HG02588 (cell line): Measurements from ENCODE around the gene RBM23.
"Not testable (repeated sequence)": the region's sequence is repeated elsewhere in the genome, so short reads cannot be mapped to it uniquely, and the experiment has no call there.

Experiments
- ATAC-seq: cut with Tn5 transposase; IDR thresholded peaks from one replicate; pipeline ENCODE4 v1.9.1; 2021; ENCODE audit warnings: mild to moderate bottlenecking, moderate library complexity; ENCODE audit not compliant: unreplicated experiment

RBM23 gene

GRCh38 chr14:22920697-22921096, 1.7 kb upstream of the RBM23 start:
- ATAC-seq = no peak

GRCh38 chr14:22919601-22919921, 612 bp upstream of the RBM23 start:
- no peak for ATAC-seq

- ATAC-seq = no peak
These were observed 2.9 kb downstream of the RBM23 start for GRCh38 chr14:22915886-22916521.

- not testable (repeated sequence) for ATAC-seq
These were observed 4.1 kb downstream of the RBM23 start for GRCh38 chr14:22914836-22915235.

GRCh38 chr14:22910916-22911315, 8.0 kb downstream of the RBM23 start:
- ATAC-seq = no peak

- no peak for ATAC-seq
These were observed 10.3 kb downstream of the RBM23 start for GRCh38 chr14:22908601-22909000.

- no peak for ATAC-seq
These were observed 11.5 kb downstream of the RBM23 start for GRCh38 chr14:22907429-22907828.

- ATAC-seq = no peak
These were observed 12.9 kb downstream of the RBM23 start for GRCh38 chr14:22906073-22906472.

- ATAC-seq = no peak
These were observed 13.3 kb downstream of the RBM23 start for GRCh38 chr14:22905627-22906026.

GRCh38 chr14:22903742-22904087, 15.2 kb downstream of the RBM23 start:
- ATAC-seq = no peak

- no peak for ATAC-seq
These were observed 17.1 kb downstream of the RBM23 start for GRCh38 chr14:22901799-22902198.

- ATAC-seq = no peak
These were observed 18.7 kb downstream of the RBM23 start for GRCh38 chr14:22900081-22900799.

GRCh38 chr14:22898302-22899090, 20.5 kb downstream of the RBM23 start:
- no peak for ATAC-seq

- ATAC-seq = no peak
These were observed 21.6 kb downstream of the RBM23 start for GRCh38 chr14:22897357-22897756.

- ATAC-seq = no peak
These were observed 22.2 kb downstream of the RBM23 start for GRCh38 chr14:22896760-22897159.

GRCh38 chr14:22896356-22896755, 22.6 kb downstream of the RBM23 start:
- ATAC-seq = no peak

- no peak for ATAC-seq
These were observed 23.5 kb downstream of the RBM23 start for GRCh38 chr14:22895402-22895801.

GRCh38 chr14:22893706-22894105, 25.2 kb downstream of the RBM23 start:
- ATAC-seq = no peak

GRCh38 chr14:22892488-22892887, 26.5 kb downstream of the RBM23 start:
- ATAC-seq = no peak

GRCh38 chr14:22890416-22890815, 28.5 kb downstream of the RBM23 start:
- no peak for ATAC-seq

GRCh38 chr14:22888662-22889061, 30.3 kb downstream of the RBM23 start:
- no peak for ATAC-seq

- peak; percentile 40 for ATAC-seq
These were observed 31.0 kb downstream of the RBM23 start for GRCh38 chr14:22887990-22888378.
